Measurements from ENCODE around the gene JAK3. TPM values are rescaled to one million over a fixed set of nuclear protein-coding genes. Genes with fewer than 3 reads are reported as not detected.
"Not testable (repeated sequence)": the region's sequence is repeated elsewhere in the genome, so short reads cannot be mapped to it uniquely, and the experiment has no call there.

JAK3 gene
- total and polyA plus RNA-seq, 9 donors: 1.3 to 2.7 (median 2.0) TPM

DNA sequence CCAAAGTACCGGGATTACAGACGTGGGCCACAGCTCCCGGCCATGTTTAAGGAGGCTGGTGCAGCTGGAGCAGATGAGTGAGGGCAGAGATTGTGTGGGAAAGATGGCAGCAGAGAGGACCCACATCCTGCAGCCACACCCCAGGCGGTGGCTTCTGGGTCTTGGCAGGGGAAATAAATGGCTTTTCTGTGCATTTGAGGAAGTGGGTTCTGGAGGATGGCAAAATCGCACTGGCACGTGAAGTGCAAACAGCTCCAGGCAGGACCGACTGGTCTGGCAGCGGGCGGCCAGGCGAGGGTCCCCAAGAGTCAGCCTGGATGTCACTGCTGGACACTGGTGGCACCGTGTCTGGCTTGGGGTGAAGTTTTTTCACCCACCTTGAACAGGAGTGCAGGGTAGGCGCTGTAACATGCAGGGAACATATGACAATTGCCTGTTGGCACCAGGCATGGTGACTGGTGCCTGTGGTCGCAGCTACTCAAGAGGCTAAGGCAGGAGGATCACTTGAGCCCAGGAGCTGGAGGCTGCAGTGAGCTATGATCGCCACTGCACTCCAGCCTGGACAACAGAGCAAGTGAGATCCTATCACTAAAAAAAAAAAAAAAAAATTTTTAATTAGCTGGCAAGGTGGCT lies 44.4 kb downstream of the JAK3 start:
- Histone ChIP-seq H3K4me1 (ENCODE audit: control insufficient read depth, insufficient read depth, low read length) (no peaks in the 10 kb centered on the region), H3K27me3 (ENCODE audit: control insufficient read depth, insufficient read depth, low read length) (peaks cover 1% of the 10 kb centered on the region), H3K9me3 (replicated peaks; ENCODE audit: control insufficient read depth, low read depth, low read length) (no peaks in the 10 kb centered on the region), H3K4me3 (ENCODE audit: low read length) (no peak overlapping the region), H3K36me3 (ENCODE audit: control insufficient read depth, insufficient read depth, low read length) (no peaks in the 10 kb centered on the region), H3K27ac (ENCODE audit: low read length) (no peak overlapping the region)
- WGBS (ENCODE audit: insufficient coverage): 62% methylated on average over 11 of the region's 14 CpGs
- DNase-seq: peak; percentile 24

DNA sequence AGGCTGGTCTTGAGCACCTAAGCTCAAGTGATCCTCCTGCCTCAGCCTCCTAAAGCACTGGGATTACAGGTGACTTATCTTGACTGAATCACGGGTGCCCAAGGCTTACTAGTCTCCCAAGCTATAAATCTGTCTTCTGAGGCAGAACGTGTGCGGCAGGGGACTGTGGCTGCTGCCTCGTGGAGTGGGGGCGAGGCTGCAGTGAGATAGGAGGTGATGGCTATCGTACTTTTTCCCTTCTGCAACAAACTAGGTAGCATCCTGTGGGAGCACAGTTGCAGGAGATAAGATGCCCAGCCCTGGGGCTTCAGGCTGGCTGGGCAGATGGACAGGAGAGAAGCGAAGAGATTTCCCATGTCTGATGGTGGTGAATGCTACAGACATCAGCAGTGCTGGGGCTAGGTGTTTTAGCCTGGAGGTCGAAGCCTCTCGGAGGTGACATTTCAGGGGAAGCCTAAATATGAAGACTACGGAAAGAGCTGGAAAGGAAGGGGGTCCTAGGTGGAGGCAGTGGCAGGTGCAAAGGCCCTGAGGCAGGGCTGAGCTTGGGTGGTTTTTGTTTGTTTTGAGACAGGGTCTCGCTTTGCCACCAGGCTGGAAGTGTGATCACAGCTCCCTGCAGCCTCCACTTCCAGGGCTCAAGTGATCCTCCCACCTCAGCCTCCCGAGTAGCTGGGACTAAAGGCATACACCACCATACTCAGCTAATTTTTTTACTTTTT lies 45.5 kb downstream of the JAK3 start:
- WGBS (ENCODE audit: insufficient coverage): 66% methylated on average over 7 of the region's 12 CpGs
- Histone ChIP-seq H3K4me1 (ENCODE audit: control insufficient read depth, insufficient read depth, low read length) (no peaks in the 10 kb centered on the region), H3K36me3 (ENCODE audit: control insufficient read depth, insufficient read depth, low read length) (no peaks in the 10 kb centered on the region), H3K4me3 (ENCODE audit: low read length) (no peak overlapping the region), H3K9me3 (replicated peaks; ENCODE audit: control insufficient read depth, low read depth, low read length) (no peaks in the 10 kb centered on the region), H3K27me3 (ENCODE audit: control insufficient read depth, insufficient read depth, low read length) (peaks cover 5% of the 10 kb centered on the region), H3K27ac (ENCODE audit: low read length) (no peak overlapping the region)
- DNase-seq: no peak

DNA sequence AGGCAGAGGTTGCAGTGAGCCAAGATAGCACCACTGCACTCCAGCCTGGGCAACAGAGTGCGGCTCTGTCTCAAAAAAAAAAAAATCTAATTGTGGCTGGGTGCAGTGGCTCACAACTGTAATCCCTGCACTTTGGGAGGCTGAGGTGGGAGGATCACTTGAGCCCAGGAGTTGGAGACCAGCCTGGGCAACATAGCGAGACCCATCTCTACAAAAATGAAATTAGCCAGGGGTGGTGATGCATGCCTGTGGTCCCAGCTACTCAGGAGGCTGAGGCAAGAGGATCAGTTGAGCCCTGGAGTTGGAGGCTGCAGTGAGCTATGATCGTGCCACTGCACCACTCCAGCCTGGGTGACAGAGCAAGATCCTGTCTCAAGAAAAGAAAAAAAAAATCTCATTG lies 49.2 kb downstream of the JAK3 start:
- not testable (repeated sequence) for H3K4me3 ChIP-seq (ENCODE audit: low read length); H3K4me1 ChIP-seq (ENCODE audit: control insufficient read depth, insufficient read depth, low read length); H3K36me3 ChIP-seq (ENCODE audit: control insufficient read depth, insufficient read depth, low read length); DNase-seq; H3K27ac ChIP-seq (ENCODE audit: low read length); H3K9me3 ChIP-seq (replicated peaks; ENCODE audit: control insufficient read depth, low read depth, low read length)
- peaks cover 38% of the 10 kb centered on the region for H3K27me3 ChIP-seq (ENCODE audit: control insufficient read depth, insufficient read depth, low read length)
- WGBS (ENCODE audit: insufficient coverage): 90% methylated on average over 2 of the region's 3 CpGs

DNA sequence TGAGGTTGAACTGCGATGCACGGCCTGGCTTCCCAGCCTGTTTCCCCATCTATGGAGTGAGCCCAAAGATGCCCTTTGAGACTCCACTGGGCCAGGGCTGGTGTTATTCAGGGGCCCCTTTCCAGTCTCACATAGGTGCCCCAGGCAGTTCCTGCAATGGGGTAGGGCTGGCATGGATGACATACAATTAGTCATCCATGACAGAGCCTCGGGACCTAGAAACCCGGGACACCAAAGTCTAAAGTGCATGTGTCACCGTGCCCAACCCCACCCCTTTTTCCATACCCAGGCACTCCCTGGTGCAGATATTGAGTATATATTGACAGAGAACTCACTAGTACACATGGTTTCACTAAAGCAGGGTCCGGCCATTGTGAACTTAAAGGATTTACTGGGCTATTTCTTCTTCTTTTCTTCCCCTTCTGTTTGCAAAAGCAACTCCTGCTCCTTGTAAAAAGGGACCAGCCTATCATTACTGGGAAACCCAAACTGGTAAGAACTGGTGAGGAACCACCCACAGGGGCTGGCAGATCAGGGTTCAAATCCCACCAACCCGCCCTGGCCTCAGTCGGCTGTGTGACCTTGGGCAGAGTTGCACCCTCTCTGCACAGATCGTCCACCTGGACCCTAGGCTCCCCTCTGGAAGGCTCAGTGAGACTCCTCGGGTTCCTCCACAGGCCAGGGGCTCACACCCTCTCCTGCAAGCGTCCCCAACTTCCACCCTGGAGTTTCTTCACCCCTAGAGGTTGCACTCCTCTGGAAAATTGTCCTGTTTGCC lies 50.2 kb downstream of the JAK3 start:
- no peak for DNase-seq
- H3K36me3 ChIP-seq (ENCODE audit: control insufficient read depth, insufficient read depth, low read length): no peaks in the 10 kb centered on the region
- 66% methylated on average over 5 of the region's 11 CpGs for WGBS (ENCODE audit: insufficient coverage)
- no peaks in the 10 kb centered on the region for H3K4me1 ChIP-seq (ENCODE audit: control insufficient read depth, insufficient read depth, low read length)
- H3K9me3 ChIP-seq (replicated peaks; ENCODE audit: control insufficient read depth, low read depth, low read length): no peaks in the 10 kb centered on the region
- H3K27me3 ChIP-seq (ENCODE audit: control insufficient read depth, insufficient read depth, low read length): peaks cover 42% of the 10 kb centered on the region
- no peak overlapping the region for H3K27ac ChIP-seq (ENCODE audit: low read length)
- no peak overlapping the region for H3K4me3 ChIP-seq (ENCODE audit: low read length)

DNA sequence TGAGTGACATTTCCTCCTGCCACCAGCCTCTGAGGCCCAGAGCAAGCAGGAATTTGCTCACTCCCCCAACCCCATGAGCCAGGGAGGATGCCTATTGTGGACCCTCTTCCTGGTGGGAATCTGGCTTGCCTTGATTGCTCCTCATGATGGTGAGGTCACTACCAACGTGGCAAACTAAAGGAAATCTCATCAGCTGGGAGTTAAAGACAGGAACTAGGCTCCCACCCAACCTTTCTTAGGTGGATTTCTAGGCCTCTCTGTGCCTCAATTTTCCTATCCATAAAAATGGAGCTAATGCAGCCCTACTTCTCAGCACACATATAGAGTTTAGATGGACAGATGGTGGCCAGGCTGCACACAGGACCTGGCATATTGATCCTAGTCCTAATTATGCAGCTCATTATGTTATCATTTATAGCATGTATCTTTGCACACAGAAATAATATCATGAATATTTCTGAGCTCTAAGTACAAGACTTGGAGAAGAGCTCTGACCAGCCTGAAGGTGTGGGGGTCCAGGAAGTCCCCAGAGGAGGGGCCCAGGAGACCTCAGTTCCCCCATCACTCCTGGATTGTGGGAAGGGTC lies 50.9 kb downstream of the JAK3 start:
- H3K9me3 ChIP-seq (replicated peaks; ENCODE audit: control insufficient read depth, low read depth, low read length): no peaks in the 10 kb centered on the region
- H3K36me3 ChIP-seq (ENCODE audit: control insufficient read depth, insufficient read depth, low read length): no peaks in the 10 kb centered on the region
- H3K27me3 ChIP-seq (ENCODE audit: control insufficient read depth, insufficient read depth, low read length): peaks cover 42% of the 10 kb centered on the region
- no peaks in the 10 kb centered on the region for H3K4me1 ChIP-seq (ENCODE audit: control insufficient read depth, insufficient read depth, low read length)
- H3K4me3 ChIP-seq (ENCODE audit: low read length): no peak overlapping the region
- H3K27ac ChIP-seq (ENCODE audit: low read length): no peak overlapping the region
- DNase-seq: no peak
- 80% methylated on average over 1 of the region's 1 CpG for WGBS (ENCODE audit: insufficient coverage)

DNA sequence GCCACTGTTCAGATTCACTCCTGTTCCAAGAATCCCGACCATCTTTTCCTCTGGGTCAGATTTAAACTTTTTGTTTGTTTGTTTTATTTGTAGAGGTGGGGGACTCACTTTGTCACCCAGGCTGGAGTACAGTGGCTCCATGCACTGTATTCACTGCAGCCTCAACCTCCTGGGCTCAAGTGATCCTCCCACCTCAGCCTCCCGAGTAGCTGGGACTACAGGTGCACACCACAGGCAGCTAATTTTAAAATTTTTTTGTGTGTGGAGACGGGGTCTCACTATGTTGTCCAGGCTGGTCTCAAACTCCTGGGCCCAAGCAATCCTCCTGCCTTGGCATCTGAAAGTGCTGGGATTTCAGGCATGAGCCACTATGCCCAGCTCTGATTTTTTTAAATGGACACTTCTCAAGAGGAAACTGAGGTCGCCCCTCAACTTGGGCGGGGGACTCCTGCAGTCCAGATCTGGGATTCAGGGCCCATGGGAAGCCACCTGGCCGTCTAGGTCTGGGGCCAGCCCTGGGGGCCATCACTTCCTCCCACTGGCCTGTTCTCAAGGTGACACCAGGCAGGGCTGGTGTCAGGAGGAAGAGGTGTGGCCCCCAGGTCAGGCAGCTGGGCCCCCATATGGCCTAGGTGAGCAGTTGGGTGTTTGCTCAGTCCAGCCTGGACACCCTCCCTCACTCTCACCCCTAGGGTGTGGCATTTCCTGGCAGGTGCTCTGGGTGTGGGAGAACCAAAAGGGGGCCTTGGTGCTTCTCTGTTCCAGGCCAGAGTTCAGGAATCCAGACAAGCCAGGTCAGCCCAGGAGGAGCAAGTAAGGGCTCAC lies 51.6 kb downstream of the JAK3 start:
- H3K27ac ChIP-seq (ENCODE audit: low read length): no peak overlapping the region
- WGBS (ENCODE audit: insufficient coverage): 52% methylated on average over 4 of the region's 6 CpGs

DNA sequence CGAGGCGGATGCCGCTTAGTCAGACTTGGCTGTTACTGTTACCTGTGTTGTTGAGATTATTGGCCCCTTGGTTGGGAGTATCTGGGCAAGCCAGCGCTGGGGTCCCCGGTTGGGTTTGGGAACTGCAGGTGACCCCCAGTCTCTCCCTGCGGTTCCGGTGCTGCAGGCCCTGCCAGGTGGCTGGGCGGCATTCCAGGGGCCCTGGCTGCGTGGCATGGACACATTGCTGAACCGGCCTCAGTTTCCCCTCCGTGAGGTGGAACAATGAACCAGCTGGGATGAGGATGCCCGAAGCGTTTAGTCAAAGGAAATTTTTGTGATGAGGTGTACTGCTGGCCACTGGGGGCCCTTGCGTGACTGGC lies 52.3 kb downstream of the JAK3 start:
- H3K4me1 ChIP-seq (ENCODE audit: control insufficient read depth, insufficient read depth, low read length): no peaks in the 10 kb centered on the region
- H3K27ac ChIP-seq (ENCODE audit: low read length): no peak overlapping the region
- no peak overlapping the region for H3K4me3 ChIP-seq (ENCODE audit: low read length)
- peaks cover 42% of the 10 kb centered on the region for H3K27me3 ChIP-seq (ENCODE audit: control insufficient read depth, insufficient read depth, low read length)
- no peak for DNase-seq
- WGBS (ENCODE audit: insufficient coverage): 31% methylated on average over 14 of the region's 14 CpGs
- H3K36me3 ChIP-seq (ENCODE audit: control insufficient read depth, insufficient read depth, low read length): no peaks in the 10 kb centered on the region
- H3K9me3 ChIP-seq (replicated peaks; ENCODE audit: control insufficient read depth, low read depth, low read length): no peaks in the 10 kb centered on the region

More for the DNA sequence above, 51.6 kb downstream of the JAK3 start:
- peaks cover 42% of the 10 kb centered on the region for H3K27me3 ChIP-seq (ENCODE audit: control insufficient read depth, insufficient read depth, low read length)
- DNase-seq: no peak
- no peak overlapping the region for H3K4me3 ChIP-seq (ENCODE audit: low read length)
- no peaks in the 10 kb centered on the region for H3K9me3 ChIP-seq (replicated peaks; ENCODE audit: control insufficient read depth, low read depth, low read length)
- no peaks in the 10 kb centered on the region for H3K4me1 ChIP-seq (ENCODE audit: control insufficient read depth, insufficient read depth, low read length)
- no peaks in the 10 kb centered on the region for H3K36me3 ChIP-seq (ENCODE audit: control insufficient read depth, insufficient read depth, low read length)

DNA sequence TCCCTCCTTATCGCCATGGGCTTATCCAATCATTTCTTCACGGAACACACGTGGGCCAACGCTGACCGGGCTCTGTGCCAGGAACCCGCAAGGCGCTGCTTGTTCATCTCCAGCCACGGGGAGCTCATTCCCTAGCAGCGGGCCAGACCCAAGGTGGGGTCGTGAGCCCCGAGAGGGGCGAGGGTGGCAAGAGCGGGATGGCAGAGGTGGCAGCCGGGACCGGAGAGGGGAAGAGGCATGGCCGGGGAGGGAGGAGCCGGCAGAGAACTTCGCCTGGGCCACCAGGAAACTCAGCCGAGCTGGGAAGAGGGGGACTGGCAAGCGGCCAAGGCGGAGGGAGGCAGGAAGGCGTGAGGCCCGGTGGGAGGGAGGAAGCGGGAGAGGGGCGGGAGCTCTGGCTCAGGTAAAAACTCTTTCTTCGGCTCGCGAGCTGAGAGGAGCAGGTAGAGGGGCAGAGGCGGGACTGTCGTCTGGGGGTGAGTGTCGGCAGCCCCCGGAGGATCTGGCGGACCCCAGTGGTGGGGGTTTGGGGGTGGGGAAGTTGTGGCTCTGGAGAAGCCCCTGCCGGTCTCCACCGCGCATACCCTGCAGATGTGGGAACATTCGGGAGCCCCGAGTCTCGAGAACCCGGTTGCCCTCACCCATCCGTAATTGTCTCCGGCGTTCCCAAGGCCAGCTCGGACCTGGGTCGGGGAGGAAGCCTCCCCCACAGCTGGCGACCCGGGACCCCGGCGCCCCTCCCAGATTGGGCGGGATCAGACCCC lies 52.9 kb downstream of the JAK3 start, which contains the start of gene B3GNT3:
TSS of gene B3GNT3 (plus strand) at position 408 of the 764 bp plus-strand sequence. CDS start 12,670 bp downstream, outside the sequence.
- no peak for DNase-seq
- WGBS (ENCODE audit: insufficient coverage): 7% methylated on average over 43 of the region's 50 CpGs
- H3K27me3 ChIP-seq (ENCODE audit: control insufficient read depth, insufficient read depth, low read length): peaks cover 42% of the 10 kb centered on the region

DNA sequence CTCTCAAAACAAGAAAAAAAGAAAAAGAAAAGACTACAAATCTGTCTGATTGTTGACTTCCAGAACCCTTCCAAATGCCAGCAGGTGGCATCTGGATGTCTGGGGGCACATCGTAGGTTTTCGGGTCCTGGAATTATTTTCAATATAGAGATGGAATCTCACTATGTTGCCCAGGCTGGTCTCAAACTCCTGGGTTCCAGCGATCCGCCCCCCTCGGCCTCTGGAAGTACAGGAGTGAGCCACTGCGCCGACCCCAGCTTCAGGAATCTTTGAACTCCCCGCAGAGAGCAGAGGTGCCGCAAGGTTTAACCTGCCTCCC lies 53.4 kb downstream of the JAK3 start:
- DNase-seq: no peak
- Histone ChIP-seq H3K4me3 (ENCODE audit: low read length) (no peak overlapping the region), H3K9me3 (replicated peaks; ENCODE audit: control insufficient read depth, low read depth, low read length) (no peaks in the 10 kb centered on the region), H3K27me3 (ENCODE audit: control insufficient read depth, insufficient read depth, low read length) (peaks cover 42% of the 10 kb centered on the region), H3K27ac (ENCODE audit: low read length) (no peak overlapping the region), H3K4me1 (ENCODE audit: control insufficient read depth, insufficient read depth, low read length) (no peaks in the 10 kb centered on the region), H3K36me3 (ENCODE audit: control insufficient read depth, insufficient read depth, low read length) (no peaks in the 10 kb centered on the region)
- 50% methylated on average over 8 of the region's 9 CpGs for WGBS (ENCODE audit: insufficient coverage)

More for the DNA sequence above, 52.9 kb downstream of the JAK3 start, which contains the start of gene B3GNT3:
- Histone ChIP-seq H3K36me3 (ENCODE audit: control insufficient read depth, insufficient read depth, low read length) (no peaks in the 10 kb centered on the region), H3K4me1 (ENCODE audit: control insufficient read depth, insufficient read depth, low read length) (no peaks in the 10 kb centered on the region), H3K27ac (ENCODE audit: low read length) (no peak within 1 kb of the TSS), H3K9me3 (replicated peaks; ENCODE audit: control insufficient read depth, low read depth, low read length) (no peaks in the 10 kb centered on the region), H3K4me3 (ENCODE audit: low read length) (no peak within 1 kb of the TSS)
